ENCODE results near the gene KLHL33.
A peak's percentile ranks its signal among the peaks of the same experiment; 100 is the strongest.
"Not testable (repeated sequence)": the region's sequence is repeated elsewhere in the genome, so short reads cannot be mapped to it uniquely, and the experiment has no call there.

KLHL33 gene

DNA sequence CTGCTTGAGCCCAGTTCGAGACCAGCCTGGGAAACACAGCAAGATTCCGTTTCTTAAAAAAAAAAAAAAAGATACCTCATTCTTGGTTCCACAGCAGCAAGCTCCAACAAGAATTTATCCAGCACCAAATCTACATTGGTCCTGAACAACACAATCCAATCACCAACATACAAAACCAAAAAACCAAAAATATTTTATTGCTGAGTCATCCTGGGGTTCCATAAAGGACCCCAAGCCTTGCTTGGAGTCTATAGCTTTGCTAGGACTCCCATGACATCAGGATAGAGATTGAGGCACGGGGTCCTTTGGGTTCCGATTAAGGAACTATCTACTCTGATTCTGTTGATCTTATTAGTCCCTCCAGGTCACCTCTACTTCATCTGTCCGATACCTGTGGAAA, 10.9 kb upstream of the KLHL33 start:
- no peak for DNase-seq

DNA sequence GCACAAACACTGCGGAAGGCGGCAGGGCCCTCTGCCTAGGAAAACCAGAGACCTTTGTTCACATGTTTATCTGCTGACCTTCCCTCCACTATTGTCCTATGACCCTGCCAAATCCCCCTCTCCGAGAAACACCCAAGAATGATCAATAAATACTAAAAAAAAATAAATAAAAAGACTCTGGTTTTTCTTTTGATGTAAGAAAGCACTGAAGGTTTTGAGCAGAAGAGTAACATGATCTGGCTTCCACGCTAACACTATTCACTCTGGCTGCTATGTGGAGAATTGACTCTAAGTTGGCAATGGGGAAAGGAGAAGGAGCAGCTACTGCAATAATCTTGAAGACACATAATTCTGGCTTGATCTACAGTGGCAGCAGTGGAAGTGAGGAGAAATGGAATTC, 7.7 kb upstream of the KLHL33 start:
- DNase-seq = not testable (repeated sequence)

DNA sequence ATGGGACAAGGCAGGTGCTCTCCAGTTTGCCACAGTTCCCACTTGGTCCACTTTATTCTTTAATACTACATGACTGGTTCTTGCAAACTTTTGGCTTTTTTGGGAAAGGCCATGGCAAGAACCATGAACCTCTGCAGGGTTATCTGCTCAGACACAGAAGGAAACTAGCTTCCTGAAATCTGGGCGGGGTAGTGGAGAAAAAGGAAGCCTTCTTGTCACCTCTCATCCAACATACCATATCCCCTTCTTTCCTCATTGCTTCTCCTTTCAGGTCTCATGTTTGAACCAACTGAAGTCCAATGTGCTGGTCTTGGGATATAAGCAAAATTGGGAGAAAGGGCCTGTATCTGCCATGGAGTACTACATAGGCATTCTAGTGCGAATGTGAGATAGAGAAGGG, 5.5 kb upstream of the KLHL33 start:
- no peak for DNase-seq

DNA sequence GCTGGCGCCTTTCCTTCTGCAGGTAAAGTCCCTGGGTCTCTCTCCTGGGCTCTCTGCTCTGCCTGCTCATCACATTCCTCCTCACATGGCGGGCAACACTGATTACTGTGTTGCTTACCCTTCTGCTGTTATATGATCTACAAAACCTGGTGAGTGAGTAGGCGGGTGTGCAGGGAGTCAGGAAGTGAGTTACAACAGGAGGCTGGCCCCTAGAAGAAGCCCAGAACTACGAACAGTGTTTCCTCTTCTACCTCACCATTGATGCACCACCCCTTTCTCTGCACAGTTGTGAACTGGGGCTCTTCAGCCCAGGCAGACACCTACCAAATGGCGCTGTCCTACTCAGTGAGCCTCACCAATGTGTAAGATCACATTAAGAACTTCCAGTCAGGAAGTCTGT, 4.9 kb upstream of the KLHL33 start:
- DNase-seq = no peak

DNA sequence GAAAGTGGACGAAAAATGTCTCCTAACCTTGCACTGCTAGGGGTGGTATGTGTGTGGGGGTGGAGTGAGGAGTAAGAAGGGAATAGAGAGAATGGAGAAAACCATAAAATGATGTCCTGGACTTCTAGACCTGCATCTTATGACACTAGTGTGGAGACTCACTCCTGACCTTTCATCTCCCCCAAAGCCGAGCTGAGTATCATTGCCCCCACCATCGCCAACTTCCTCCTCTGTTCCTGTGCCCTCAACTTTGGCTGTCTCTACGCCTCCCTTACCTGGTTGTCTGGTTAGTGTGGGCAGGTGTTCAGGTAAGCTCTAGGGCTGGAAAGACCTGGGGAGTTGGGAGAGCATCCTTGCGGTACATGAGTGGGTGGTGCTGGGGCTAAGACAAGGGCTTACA, 4.5 kb upstream of the KLHL33 start:
- DNase-seq = no peak

DNA sequence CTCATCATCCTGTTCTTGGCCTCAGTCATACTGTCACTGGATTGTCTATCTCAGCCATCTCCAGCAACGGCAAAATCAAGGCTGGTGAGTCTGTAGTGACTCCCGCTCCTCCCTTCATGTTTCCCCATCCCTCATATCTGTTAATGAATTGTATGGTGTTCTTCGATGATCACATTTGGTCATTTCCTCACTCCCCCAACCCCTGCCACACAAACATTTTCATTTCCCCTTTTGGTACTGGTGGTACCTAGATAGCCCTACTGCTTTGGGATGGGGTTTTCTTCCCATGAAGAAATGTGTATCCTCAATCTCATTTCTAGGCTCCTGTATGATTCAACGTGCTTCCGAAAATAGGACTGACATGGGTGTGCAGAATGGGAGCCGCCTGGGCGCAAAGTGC, 2.7 kb upstream of the KLHL33 start:
- no peak for DNase-seq

DNA sequence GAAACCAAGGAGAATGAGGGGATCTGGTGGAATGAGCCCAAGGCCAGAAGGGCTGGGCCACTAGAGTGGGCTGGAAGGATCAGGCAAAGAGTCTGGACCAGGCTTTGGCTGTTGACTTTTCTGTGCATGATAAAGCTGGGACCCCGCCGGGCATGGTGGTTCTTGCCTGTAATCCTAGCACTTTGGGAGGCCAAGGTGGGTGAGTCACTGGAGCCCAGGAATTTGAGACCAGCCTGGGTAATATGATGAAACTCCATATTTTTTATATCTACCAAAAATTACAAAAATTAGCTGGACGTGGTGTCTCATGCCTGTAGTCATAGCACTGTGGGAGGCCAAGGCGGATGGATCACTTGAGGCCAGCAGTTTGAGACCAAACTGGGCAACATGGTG, 393 bp upstream of the KLHL33 start:
- DNase-seq = peak; percentile 79

DNA sequence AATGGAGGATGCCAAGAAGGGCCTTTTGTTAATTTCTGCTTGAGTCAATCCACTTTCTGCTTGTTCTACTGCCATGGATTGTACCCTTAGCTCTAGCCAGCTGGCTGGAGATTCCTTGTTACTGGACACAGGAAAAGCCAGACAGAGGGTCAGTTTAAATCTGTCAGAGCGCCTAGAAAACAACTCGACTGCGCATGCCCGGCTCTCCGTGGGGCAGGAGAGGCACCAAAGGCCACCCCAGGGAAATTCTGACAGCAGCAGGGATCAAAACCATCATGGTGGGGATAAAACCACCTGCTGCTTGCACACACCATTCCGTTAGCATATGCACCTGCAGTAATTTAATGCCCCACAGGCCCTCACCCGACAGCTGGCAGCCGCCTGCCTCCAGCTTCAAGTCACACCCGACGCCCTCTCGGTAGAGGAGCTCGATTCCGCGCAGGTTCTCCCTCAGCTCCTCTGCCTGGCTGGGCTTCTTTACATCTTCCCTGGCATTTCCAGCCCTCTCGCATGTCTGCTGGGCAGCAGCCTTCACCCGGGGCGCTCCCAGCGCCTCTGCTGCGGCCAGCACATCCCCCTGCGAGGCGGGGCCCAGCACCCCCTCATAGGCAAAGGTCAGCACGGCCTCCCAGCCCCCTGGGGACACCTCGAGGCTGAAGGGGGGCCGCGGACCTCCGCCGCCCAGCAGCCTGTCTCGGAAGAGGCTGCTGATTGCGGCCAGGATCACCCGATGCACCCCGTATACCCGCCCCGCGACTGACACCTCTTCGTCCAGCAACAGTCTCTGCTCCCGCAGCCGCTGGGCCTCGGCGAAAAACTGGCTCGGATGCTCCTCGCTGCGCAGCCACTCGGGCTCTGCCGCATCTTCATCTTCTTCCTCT, 1.0 kb downstream of the KLHL33 start:
- no peak for DNase-seq

DNA sequence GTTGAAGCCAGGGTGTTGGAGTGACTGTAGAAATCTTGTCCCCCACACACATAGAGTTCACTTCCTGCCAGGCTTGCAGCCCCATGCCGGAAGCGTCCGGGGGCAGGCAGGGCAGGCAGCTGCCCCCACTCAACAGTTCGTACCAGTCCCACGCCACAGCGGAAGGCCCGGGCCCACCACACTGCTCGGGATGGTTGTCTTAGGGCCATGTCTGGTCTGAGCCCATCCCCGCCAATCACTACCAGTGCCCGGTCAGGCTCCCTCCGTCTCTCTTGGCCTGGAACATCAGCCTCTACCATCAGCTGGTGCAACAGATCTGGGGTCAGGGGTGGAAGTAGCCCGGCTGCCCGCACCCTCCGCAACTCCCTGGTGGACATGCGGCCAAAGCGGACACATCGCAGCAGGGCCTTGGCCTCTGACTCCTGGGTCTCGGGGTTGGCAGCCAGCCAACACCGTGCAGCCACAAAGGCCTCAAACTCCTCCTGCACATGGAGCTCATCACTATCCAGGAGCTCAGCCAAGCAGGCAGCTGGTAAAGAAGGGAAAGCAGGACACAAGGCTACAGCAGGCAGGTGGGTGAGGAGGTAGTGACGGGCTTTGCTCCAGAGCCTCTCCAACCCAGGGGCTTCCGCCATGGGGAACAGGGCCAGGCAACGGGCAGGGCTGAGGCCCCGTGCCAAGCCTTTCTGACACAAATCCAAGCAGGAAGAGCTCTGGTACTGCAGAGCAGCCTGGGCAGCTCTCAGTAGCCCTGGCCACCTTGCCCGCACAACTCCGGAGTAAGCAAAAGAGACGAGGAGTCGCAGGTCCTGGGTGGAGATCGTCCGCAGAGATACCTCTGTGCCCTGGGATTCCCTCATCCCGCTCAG, 5.9 kb downstream of the KLHL33 start:
- no peak for DNase-seq

DNA sequence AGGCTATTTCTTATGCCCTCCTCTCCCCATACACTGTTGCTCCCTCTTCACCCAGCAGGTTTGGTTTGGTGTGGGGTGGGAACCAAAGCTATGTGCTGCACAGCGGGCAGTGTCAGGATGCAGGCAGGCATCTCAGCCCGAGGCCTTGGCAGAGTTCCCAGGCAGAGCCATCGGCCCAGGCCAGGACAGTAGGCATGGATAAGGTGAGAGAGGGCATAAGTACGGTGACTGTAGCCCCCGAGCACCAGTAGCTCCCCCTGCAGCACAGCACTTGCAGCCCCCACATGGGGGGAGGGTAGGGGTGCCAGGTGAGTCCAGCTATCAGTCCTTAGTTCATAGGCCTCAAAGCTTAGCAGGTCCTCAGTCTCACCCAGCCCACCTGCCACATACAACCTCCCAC, 7.2 kb downstream of the KLHL33 start:
- DNase-seq = no peak

DNA sequence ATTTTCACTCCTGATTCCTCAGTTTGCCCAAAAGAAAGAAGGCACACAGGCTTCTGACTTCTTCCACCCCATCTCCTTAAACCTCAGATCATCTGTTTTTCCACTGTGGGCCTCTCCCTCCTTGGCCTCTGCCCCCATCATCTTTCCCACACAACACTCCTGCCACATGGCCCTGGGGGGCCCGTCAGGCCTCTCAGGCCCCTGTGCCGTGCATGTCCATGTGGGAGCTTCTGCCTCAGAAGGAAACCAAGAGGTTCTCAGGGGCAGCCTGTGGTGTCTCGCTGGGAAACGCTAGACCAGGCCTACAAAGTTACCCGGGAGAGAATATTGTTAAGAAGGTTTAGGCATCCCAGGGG, 8.0 kb downstream of the KLHL33 start:
- no peak for DNase-seq

DNA sequence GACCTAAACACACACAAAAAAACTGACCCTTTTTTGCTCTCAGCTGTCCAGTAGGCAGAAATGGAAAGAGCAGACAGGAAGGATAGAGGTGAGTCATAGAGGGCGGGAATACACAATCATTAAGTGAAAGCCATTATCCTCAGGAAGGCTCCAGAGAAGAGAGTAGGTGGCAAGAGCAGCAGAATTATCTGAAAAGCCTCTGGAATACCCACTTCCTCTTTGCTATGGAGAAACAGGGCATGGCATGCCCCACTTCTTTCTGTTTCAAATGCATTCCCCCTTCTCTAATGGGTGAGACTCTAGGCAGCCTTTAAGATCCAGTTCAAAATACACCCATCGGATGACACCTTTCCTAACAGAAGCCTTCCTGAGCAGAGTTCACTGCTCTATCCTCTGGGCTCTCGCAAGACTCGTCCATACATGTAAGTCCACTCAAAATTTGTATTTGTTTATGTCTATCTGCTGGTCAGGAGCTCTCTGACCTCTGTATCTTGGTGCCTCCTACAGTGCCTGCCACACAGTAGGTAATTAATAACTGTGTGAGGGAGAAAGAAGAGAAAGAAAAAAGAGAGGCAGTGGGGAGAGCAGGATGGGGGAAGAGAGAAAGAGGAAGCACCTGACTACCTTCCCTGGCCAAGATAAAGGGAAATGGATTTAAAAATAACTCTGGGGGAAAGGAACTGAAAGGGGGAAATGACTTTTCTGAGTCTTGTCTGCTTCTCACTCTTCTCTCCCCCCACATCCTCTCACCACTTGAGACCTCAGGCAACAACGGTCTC, 8.5 kb downstream of the KLHL33 start:
- peak; percentile 45 for DNase-seq

DNA sequence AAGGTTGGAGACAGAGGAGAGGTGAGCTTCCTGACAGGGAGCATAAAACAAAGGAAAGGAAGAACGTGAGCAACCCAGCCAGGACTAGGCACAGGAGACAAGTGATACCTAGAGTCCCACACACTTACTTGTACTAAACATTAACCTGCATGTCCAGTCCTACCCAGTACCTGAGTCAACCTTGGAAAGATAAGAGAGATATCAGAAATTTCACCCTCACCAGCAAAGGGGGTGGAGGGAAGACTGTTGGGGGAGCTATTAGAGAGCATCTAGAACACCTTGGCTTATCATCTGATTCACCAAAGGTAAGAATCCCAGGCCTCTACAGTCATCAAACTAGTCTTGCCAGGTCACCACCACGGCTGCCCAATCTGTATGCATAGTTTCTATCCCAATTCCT, 11.1 kb downstream of the KLHL33 start:
- no peak for DNase-seq

DNA sequence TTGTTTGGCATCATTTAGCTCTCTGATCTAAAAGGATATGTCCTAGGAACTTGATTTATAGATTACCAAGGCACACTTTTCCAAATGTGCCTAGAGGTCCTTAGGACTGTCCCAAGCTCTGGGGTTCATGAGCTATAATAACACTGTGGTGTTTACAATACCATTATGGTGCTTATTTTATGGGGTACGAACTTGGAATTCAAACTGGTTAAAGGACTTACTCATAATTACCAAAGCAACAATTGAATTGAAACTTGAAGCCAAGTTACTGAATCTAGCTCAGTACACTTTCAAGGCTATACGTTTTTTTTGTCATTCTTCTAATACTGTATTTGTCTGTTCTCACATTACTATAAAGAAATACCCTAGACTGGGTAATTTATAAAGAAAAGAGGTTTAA, 13.1 kb downstream of the KLHL33 start:
- no peak for DNase-seq

DNA sequence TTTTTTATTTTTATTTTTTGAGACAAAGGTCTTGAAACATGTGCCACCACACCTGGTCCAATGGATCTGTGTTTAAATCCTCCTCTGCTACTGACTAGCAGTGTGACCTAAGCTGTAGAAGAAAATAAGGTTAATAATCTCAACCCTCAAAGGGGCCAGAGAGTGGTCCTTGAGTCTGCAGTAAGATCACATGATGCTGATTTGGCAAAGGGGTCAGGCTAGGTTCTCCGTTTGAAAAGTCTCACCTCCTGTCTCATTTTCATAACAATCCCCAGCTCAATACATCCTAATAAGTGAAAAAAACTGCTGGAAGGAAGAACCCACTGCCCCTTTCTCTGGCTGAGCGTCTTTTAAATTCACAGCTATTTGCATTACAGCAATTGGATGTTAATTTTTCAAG, 14.7 kb downstream of the KLHL33 start:
- DNase-seq = no peak

DNA sequence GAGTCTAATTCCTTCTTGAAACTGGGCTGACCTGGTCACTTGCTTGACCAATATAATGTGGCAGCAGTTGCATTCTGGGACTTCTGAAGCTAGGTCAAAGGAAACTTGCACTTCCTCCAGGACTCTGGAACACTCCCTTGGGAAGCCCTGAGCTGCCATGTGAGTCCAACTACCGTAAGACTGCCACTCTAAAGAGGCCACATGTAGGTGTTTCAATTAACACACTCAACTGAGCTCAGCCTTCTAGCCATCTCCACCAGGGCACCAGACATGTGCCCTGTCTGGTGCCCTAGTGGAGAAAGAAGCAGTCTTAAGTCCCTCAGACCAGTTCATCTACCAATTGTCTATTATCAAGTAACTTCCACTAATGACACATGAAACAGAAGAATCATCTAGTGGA, 16.5 kb downstream of the KLHL33 start:
- no peak for DNase-seq

DNA sequence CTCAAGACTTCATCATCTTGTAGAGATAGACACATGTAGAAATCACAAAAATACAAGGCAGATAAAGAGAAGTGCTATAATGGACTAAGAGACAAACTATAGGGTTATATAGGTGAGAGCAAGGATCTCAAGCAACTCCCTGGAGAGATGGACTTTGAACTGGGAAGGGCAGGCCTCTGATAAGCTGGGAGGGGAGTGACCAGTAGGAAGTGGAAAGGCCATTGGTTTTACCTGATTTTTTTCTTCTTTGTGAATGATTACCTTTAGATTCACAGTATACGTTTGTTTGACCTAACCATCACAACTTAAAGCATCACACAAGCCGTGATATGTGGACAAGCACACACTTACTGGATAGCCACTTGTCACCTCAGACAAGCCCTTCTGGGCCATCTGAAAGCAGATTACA, 17.5 kb downstream of the KLHL33 start:
- no peak for DNase-seq

DNA sequence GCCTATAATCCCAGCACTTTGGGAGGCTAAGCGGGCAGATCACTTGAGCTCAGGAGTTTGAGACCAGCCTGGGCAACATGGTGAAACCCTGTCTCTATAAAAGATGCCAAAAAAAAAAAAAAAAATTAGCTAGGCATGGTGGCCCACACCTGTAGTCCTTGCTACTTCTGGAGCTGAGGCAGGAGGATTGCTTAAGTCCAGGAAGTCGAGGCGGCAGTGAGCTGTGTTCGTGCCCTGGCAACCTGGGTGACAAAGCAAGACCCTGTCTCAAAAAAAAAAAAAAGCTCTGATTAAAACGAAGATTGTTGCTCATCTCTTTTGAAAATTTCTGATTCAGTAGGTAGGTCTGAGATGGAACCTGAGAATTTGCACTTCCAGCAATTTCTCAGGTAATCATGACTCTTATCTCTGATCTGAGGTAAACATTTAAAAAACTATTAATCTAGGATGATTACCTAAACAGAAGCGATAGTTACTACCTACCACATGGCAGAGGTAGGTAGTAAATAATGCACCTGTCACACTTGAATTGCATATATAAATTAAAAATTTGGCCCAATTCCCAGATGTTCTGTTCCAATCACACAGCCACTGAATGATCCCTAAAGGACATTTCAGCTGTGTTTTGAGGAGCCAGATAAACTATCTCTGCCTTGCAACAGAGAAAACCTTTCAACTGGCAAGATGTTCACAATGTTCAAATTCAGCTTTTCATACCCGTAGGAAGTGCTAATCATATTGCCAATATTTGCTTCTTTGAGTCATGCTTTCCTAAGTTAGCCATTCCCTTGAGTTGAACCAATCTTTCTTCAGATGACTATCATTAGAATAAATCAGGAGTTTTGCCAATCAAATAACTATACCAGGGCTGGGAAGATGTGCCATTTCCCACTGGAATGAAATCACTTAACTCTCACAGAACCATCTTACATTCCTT, 18.4 kb downstream of the KLHL33 start:
- no peak for DNase-seq

DNA sequence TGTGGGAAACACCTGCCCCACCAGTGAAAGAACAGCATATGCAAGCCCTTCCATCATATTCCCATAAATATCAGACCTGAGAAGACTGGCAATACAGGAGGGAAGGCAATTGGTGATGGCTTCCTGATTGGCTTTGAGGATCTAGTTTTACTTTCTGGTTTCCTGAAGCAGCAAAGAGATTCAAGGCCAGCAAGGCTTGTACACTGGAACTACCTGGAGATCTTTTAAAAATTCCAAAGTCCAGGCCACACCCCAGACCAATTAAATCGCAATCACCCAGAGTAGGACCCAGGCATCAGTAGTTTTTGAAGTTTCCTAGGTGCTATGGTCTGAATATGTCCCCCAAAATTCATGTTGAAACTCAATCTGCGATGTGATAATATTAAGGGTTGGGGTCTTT, 19.7 kb downstream of the KLHL33 start:
- no peak for DNase-seq

DNA sequence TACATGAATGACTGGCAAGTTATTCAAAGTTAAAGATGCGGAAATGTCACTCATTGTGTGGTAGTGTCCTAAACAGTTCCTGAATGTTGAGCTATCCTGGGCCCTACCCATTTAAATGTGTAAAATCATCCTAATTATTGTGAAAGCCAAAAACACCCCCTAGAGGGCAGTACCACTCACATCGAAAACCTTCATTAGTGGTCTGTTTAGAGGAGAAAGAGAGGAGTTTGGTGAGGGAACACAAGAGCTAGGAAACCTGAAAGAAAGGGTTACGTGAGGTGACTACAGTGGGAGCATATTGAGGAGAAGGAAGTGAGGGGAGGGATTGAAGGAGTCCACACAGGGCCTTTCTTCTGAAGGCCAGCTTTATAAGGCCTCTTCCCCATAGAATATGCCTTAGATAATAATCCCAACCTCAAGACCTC, 20.2 kb downstream of the KLHL33 start:
- DNase-seq = peak; percentile 59

DNA sequence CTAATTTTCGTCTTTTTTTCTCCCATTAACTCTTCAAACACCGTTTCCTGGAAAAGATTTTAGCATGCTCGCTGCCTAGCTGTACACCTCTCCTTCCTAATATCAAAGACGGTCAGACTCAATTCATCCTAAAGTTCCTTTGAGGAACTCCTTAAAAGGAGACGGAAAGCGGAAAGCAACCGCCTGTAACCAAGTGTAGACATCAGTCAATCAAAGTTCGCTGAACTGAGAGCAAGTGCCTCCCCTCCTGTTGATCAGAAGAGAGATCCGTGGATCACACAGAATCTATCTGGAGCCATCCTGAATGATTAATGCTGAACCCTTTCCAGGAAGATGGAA, 22.3 kb downstream of the KLHL33 start:
- peak; percentile 12 for DNase-seq

All from fibroblast of skin of abdomen (primary cell).